ENCODE data around the gene NEIL3.
"Not testable (repeated sequence)": the region's sequence is repeated elsewhere in the genome, so short reads cannot be mapped to it uniquely, and the experiment has no call there.

NEIL3 gene

GRCh38 chr4:177302371-177303100 is 7.1 kb upstream of the NEIL3 start:
- DNase-seq (ENCODE audit: low spot score): no peak

- no peak for DNase-seq (ENCODE audit: low spot score)
Observed at GRCh38 chr4:177304094-177304493, 5.6 kb upstream of the NEIL3 start.

DNA sequence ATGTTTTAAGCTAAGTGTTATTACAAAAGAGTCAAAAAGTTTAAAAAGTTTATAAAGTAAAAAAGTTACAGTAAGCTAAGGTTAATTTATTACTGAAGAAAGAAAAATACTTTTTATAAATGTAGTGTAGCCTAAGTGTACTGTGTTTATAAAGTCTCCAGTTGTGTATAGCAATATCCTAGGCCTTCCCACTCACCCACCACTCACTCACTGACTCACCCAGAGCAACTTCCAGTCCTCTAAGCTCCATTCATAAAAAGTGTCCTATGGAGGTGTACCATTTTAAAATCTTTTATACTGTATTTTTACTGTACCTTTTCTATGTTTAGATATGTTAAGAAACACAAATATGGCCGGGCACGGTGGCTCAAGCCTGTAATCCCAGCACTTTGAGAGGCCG is 4.8 kb upstream of the NEIL3 start:
- not testable (repeated sequence) for DNase-seq (ENCODE audit: low spot score)

GRCh38 chr4:177308125-177308524 is 1.5 kb upstream of the NEIL3 start:
- no peak for DNase-seq (ENCODE audit: low spot score)

DNA sequence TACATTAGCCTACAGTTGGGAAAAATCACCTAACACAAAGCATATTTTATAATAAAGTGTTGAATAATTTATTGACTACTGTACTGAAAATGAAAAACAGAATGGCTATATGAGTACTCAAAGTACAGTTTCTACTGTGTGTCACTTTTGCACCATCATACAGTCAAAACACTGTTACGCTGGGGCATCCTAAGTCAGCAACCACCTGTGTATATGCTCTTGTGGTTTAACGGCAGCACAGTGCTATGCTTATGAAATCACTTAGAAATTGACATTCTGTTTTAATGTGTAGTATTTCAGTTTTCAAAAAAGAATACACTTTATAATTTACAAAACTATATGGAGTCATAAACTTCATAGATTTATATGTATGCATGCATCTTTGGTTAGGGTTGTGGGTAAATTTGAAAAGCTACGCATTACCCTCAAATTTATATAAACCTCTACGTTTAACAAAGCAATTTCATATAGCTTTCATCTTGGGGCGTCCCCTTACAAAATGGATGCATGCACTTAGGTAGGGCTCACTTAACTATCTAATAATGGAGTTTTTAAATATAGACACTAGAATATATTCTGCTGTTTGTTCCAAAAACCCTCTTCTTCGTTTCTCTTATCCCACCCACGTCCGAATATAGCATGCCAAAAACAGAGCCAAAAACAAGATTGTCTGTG is 690 bp upstream of the NEIL3 start:
- DNase-seq (ENCODE audit: low spot score): peak; percentile 25

DNA sequence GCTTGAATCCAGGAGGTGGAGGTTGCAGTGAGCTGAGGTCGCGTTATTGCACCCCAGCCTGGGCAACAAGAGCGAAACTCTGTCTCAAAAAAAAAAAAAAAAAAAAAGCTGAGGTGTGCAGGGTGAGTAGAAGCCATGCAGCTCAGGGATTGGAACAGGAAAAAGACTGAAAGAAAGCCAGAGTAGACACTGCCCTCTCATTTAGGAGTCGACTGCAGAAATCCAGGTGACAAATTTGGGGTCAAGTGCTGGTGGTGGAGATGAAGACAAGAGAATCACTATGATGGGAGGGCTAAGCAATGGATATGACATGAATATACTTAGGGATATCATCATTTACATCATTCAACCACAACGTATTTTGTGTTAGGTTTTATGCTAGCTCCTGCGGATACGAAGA is 1.9 kb downstream of the NEIL3 start:
- DNase-seq (ENCODE audit: low spot score): no peak

GRCh38 chr4:177313263-177313662 is 3.6 kb downstream of the NEIL3 start:
- no peak for DNase-seq (ENCODE audit: low spot score)

DNA sequence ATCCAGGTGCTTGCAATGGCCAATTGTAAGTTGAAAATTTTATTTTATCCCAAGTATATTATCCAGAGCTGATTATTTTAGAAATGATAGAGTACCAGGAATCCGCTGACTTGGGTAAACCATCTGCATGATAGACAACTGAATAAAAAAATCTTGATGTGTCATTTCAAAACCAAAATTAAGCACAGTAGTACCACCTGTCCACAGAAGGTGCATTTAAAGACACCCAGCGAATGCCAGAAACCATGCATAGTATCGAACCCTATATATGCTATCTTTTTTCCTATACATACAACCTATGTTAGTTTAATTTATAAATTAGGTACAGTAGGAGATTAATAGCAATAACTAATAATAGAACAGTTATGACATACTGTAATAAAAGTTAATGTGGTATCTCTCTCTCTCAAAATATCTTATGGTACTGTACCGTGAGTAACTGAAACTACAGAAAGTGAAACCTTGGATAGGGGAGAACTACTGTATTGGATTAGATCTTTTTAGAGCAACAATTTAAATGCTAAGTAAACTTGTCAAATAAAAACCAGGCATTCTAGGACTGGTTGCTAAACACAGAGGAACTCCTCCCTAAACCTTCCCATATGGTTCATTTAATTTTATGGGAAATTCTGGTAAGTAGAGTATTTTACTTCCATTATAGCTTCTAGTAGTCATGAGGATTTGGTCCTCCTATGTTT is 6.2 kb downstream of the NEIL3 start:
- DNase-seq (ENCODE audit: low spot score): peak; percentile 16

DNA sequence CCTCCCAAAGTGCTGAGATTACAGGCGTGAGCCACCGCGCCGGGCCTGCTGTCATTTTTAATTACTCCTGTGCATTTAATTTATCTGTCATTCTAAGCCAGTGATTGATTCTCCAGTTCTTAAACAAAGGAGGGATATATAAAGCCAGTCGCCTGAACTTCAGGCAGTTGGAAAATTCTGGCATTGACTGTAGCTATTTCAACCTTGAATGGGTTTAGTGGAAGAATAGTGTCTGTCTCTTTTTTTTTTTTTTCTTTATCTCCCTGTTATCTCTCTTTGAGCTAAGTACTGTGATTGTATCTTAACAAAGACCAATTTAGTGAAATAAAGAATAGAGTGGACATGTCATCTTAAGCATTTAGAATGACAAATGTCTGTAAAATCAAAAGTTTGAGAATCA is 11.0 kb downstream of the NEIL3 start:
- no peak for DNase-seq (ENCODE audit: low spot score)

- no peak for DNase-seq (ENCODE audit: low spot score)
Observed at GRCh38 chr4:177321647-177322046, 12.0 kb downstream of the NEIL3 start.

DNA sequence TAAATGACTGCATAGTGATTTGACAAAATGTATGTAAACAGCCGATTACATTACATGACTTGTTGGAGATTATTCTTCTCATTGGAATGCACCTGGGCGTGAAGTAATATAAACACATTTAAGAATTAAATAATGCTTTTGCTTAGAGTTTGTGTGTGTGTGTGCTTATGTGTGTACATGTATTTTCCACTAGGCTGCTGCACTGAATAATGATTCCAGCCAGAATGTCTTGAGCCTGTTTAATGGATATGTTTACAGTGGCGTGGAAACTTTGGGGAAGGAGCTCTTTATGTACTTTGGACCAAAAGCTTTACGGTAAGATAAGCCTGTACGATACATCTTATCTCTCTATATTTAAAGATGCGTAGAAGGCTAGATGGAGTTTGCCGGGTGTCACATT is 12.6 kb downstream of the NEIL3 start:
- no peak for DNase-seq (ENCODE audit: low spot score)

GRCh38 chr4:177322881-177323280 is 13.2 kb downstream of the NEIL3 start:
- DNase-seq (ENCODE audit: low spot score): no peak

DNA sequence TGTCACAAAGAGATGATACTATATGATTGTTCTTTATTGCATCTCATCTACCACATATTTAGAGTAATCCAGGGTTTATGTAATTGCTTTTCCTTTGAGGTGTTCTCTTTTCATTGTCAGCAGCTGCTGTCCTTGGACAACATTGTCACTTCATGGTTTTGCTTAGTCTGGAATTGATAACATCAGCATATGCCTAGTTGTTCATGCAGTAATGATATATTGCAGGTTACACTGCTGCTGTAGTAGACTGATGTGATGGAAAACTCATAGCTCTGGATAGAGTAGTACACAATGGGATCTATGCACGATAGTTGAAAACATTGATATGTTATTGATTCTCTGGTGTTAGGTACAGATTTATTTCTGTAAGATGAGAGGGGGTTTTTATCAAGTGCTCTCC is 13.7 kb downstream of the NEIL3 start:
- DNase-seq (ENCODE audit: low spot score): no peak

DNA sequence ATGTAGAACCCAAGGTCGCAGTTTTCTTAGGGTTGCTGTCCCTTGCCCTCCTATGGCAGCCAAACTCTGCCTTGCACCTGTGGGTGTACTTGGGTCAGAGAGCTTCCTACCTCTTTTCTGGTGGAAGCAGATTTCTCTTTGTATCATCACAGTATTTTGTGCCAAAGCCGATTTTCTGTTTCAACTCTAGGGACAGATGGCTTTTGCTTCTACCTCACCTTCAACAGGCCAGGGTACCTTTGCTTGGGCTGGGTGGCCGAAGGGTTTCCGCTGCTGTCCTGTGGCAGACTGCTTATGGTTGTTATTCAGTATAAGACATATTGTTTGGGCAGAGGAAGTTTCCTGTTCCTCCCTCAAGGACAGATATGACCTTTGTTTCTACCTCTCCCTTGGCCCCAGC is 22.4 kb downstream of the NEIL3 start:
- DNase-seq (ENCODE audit: low spot score): no peak

- DNase-seq (ENCODE audit: low spot score): peak; percentile 60
Observed at GRCh38 chr4:177339477-177340374, 30.1 kb downstream of the NEIL3 start.

GRCh38 chr4:177348348-177348747 is 38.7 kb downstream of the NEIL3 start:
- DNase-seq (ENCODE audit: low spot score): no peak

- no peak for DNase-seq (ENCODE audit: low spot score)
Observed at GRCh38 chr4:177349191-177349590, 39.5 kb downstream of the NEIL3 start.

- no peak for DNase-seq (ENCODE audit: low spot score)
Observed at GRCh38 chr4:177351622-177352244, 42.1 kb downstream of the NEIL3 start.

GRCh38 chr4:177356206-177356605 is 46.5 kb downstream of the NEIL3 start:
- no peak for DNase-seq (ENCODE audit: low spot score)

GRCh38 chr4:177356921-177357320 is 47.2 kb downstream of the NEIL3 start:
- no peak for DNase-seq (ENCODE audit: low spot score)

GRCh38 chr4:177367336-177367735 is 57.7 kb downstream of the NEIL3 start:
- DNase-seq (ENCODE audit: low spot score): no peak

- DNase-seq (ENCODE audit: low spot score): no peak
Observed at GRCh38 chr4:177369372-177369771, 59.7 kb downstream of the NEIL3 start.
